GM18909 (cell line): ENCODE data around the gene PUM2.

ENCODE experiments used
- ATAC-seq: cut with Tn5 transposase; IDR thresholded peaks from one replicate; pipeline ENCODE4 v1.9.1; 2021; ENCODE audit warnings: mild to moderate bottlenecking; ENCODE audit not compliant: unreplicated experiment, poor library complexity

PUM2 gene

GRCh38 chr2:20209373-20210109, 141.1 kb downstream of the PUM2 start:
- no peak for ATAC-seq

DNA sequence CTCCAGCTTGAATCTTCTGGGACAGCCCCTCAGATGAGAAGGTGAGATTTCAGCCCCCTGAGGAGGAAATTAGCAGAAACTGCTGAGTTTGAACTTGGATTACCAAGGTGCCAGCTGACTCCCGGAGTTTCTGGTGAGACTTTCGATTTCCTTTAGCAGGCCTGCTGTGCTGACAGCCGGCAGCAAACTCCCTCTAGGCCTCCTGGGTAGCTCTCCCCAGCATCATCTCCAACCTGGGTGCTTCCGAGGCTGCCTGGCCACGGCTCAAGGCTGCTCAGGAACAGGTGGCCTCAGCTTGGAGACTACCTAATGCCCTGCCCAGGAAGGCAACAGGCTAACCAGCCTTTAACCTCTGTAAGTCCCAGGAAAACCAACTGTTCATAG, 142.2 kb downstream of the PUM2 start:
- no peak for ATAC-seq

DNA sequence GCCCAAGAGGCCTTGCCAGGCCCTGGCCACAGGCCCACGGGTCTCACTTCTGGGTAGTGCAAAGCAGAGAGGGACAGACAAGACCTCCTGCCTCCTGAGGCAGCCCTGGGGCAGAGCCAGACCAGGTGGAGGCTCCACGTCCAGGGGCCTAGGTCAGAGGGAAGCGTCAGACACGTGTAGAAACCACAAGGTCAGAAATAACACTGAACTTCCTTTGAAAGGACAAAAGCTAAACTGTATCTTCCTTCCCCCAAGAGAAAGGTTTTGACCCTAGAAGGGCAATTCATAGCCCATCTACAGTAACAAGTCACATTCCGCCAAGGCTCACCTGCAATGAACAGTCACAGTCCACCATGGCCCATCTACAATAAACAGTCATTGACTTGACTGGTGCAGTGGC, 143.6 kb downstream of the PUM2 start:
- peak; percentile 61 for ATAC-seq

GRCh38 chr2:20205915-20206524, 144.6 kb downstream of the PUM2 start:
- ATAC-seq = no peak

DNA sequence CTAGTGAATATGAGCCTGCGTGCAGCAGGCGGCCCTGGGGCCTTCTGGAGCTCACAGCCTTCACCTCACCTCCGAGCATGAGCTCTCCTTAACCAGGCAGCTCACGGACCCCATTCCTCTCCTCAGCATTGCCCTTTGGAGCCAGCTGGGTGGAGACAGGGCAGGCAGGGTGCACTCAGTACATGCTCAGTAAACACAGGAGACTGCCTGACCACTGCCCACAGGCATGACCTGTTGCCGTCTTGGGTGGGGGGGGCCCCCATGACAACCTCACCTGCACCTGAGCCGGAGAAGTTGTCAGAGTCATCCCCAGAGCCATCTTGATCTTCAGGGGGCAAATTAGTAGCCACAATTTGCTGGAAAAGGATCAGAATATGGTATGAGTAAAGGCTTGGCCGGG, 145.6 kb downstream of the PUM2 start:
- ATAC-seq = no peak

- ATAC-seq = no peak
Measured at GRCh38 chr2:20203521-20204225, 147.0 kb downstream of the PUM2 start.

GRCh38 chr2:20203072-20203471, 147.6 kb downstream of the PUM2 start:
- no peak for ATAC-seq

DNA sequence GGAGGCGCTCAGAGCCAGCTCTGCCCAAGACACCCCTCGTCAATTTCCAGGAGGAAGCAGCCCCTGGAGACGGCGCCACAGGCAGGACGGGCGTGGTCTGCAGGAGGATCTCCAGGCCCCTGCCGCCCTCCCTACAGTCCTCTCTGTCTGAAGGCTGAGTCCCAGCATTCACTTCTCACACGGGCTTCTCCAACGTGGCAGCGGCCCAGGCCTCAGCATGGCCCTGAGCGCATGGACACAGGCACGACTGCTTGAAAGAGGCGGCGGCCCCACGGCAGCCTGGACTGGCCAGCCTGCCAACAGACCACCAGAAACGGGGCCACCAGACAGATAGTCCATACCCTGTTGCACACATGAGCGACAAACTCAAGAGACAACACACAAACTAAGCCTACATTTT, 149.0 kb downstream of the PUM2 start:
- ATAC-seq = no peak

DNA sequence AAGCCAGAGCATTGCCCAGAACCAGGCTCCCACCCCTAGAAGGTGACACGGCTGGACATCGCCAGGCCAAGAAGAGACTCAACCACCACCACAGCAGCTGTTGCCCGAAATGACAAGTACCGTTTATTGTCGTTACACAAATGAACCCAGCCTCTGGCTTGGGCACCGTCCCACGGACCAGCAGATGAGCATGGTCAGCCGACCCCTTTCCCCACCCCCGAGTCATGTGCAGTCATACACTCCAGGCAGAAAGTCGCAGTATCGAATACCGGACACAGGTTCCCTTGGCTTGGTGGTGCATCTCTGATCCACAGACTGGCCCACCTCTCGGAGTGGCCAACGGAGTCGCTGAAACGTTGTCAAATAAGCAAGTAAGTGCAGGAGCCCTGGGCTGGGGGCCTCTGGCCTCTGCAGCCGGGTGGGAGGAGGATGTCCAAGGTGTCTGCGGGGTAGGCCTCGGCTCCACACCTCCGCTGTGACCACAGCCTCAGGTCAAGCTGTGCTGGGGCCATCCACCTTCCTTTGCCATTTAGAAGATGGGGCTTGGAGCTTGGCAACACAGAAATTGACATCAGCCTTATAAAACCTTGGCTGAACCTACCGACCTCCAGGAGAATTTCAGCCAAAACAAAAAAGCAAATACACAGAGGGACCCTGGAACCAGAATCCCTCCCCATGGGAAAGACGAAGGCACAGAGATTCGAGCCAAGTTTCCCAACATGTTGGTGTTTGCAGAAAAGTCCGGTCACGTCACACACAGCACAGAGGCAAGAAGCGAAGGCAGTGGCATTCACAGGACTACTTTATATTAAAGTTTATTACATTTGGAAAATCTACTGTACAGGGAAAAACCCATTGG, 149.7 kb downstream of the PUM2 start:
- ATAC-seq = no peak

DNA sequence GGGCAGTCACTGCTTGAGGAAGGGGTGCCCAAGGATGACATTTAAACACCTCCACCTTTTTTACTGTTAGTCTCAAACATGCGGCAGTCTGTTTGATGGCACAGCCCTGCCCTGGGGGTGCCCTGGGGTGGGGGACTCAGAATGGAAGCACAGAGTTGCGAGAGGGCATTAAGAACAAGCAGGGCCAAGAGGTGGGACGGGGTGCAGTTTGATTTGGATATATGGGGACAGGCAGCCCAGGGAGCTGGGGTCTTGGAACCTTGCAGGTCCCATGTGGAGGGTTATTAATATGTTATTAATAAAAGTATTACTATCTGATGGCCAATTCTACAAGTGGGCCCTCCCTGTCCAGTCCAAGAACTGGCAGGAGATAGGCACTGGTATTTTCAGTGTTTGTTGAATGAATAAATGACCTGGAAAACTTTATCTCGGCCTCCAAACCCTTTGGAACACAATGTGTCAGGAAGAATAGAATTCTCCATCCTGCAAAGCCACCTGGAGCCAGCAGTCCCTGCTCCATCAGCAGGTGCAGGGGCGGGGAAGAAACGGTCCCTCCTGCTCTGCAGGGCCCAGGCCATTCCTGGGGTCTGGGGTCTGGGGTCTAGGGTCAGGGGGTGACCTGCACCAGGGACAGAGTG, 150.9 kb downstream of the PUM2 start:
- no peak for ATAC-seq

DNA sequence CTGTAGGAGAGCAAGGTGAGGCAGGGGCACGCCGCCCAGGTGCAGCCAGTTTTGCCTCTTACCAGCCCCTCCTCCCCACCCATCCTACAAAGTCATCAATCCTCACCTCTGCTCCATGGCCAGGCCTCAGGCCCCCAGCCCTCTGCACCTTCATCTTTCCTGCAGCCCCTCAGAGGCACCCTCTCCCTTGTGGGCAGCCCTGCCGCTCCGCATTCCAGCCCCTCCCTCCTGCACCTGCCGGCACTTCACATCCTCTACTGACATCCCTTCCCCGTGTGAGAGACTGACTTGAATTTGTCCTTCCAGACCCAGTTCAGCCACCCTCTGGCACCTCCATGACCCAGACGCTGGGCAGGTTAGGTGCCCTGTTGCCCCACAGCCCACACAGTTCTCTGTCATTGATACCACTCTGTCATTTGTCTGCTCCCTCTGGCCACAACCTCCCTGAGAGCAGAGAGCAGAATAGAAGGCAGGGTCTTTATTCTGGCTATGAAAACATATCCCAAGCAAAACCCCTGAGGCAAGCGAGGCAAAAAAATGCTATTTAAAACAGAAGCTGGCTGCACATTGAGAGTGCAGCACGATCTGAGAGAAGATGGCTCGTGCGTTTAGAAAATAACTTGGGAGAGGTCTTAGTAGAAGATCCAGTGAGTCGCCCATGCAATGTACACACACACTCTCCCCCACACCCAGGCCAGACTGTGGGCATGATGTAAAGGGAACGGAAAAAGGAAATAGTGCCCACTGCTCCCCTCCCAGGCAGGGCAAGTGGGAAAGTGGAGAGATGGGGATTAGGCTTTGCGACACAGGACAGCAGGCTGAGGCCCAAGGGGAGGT, 151.6 kb downstream of the PUM2 start:
- no peak for ATAC-seq
